ENCODE results near the gene GFOD2.

GRCh38 chr16:67667453-67667816, 51.7 kb downstream of the GFOD2 start:
- TF ChIP-seq ATF7-NPFF (CRISPR knock-in tag; IDR thresholded peaks at IDR 0.05; ENCODE audit: low read depth) = no peak
- no peak for TF ChIP-seq MXI1 (IDR thresholded peaks at IDR 0.05; ENCODE audit: borderline replicate concordance, low read depth, low read length)
- TF ChIP-seq ZNF121 (CRISPR knock-in tag; IDR thresholded peaks at IDR 0.05) = no peak
- no peak for TF ChIP-seq CTCF (CRISPR knock-in tag; IDR thresholded peaks at IDR 0.05)
- TF ChIP-seq SRSF9 (IDR thresholded peaks at IDR 0.05; ENCODE audit: borderline replicate concordance, insufficient read depth, low read depth, low read length, poor library complexity, severe bottlenecking) = no peak
